GM23338 (cell line): ENCODE data around the gene NDUFAF5. TPM values are rescaled to one million over a fixed set of nuclear protein-coding genes. Genes with fewer than 3 reads are reported as not detected.

Experiments
- ATAC-seq: fragments of 200-7000 bp; cut with Tn5 transposase; 3 replicates; pipeline ENCODE4 v1.9.1; 2020
- DNase-seq: peaks from one replicate; pipeline ENCODE4 v3.0.0-alpha.2; 2015; ENCODE audit warnings: low spot score
- H2AFZ ChIP-seq: fragments of 200-600 bp; sonication (generic); 2 replicates; pipeline ENCODE4 v1.8.0; 2016; ENCODE audit warnings: antibody characterized with exemption, mild to moderate bottlenecking, moderate library complexity
- H3F3A ChIP-seq: fragments of 200-600 bp; sonication (generic); replicated peaks from 2 replicates; pipeline ENCODE4 v1.8.0; 2017; ENCODE audit warnings: antibody characterized with exemption, mixed run types, low read depth
- H3K27ac ChIP-seq: fragments of 200-600 bp; sonication (generic); 2 replicates; pipeline ENCODE4 v1.6.1; 2016; ENCODE audit warnings: low read depth
- H3K27me3 ChIP-seq: fragments of 200-600 bp; sonication (generic); 2 replicates; pipeline ENCODE4 v1.8.0; 2016; ENCODE audit warnings: mild to moderate bottlenecking, mixed run types, moderate library complexity; ENCODE audit not compliant: insufficient read depth
- H3K36me3 ChIP-seq: fragments of 200-600 bp; sonication (generic); 2 replicates; pipeline ENCODE4 v1.8.0; 2016; ENCODE audit warnings: mild to moderate bottlenecking; ENCODE audit not compliant: insufficient read depth
- H3K4me1 ChIP-seq: fragments of 200-600 bp; sonication (generic); 2 replicates; pipeline ENCODE4 v1.8.0; 2016; ENCODE audit warnings: mild to moderate bottlenecking, moderate library complexity; ENCODE audit not compliant: insufficient read depth
- H3K4me2 ChIP-seq: fragments of 200-600 bp; sonication (generic); 2 replicates; pipeline ENCODE4 v1.7.1; 2017; ENCODE audit warnings: mixed run types
- H3K4me3 ChIP-seq: fragments of 200-600 bp; sonication (generic); 2 replicates; pipeline ENCODE4 v1.6.1; 2016; ENCODE audit warnings: mixed run types
- H3K79me2 ChIP-seq: fragments of 200-600 bp; sonication (generic); replicated peaks from 2 replicates; pipeline ENCODE4 v1.8.0; 2017; ENCODE audit warnings: mild to moderate bottlenecking; ENCODE audit not compliant: insufficient read depth
- H3K9me2 ChIP-seq: fragments of 200-600 bp; sonication (generic); 2 replicates; pipeline ENCODE4 v1.8.0; 2017; ENCODE audit not compliant: insufficient read depth
- H4K20me1 ChIP-seq: fragments of 200-600 bp; sonication (generic); replicated peaks from 2 replicates; pipeline ENCODE4 v1.8.0; 2017; ENCODE audit warnings: mild to moderate bottlenecking; ENCODE audit not compliant: insufficient read depth
- H3K27ac Mint-ChIP-seq: 2 replicates; pipeline ENCODE4 v1.8.0; 2020; ENCODE audit warnings: inconsistent platforms, mild to moderate bottlenecking, moderate library complexity, mixed read lengths
- H3K27me3 Mint-ChIP-seq: 3 replicates; pipeline ENCODE4 v1.8.0; 2022; ENCODE audit warnings: low read depth, mild to moderate bottlenecking, moderate library complexity, mixed read lengths, inconsistent platforms; ENCODE audit not compliant: insufficient read depth, poor library complexity
- H3K36me3 Mint-ChIP-seq: 3 replicates; pipeline ENCODE4 v1.8.0; 2021; ENCODE audit warnings: low read depth, mild to moderate bottlenecking, inconsistent platforms, moderate library complexity, mixed read lengths
- H3K4me1 Mint-ChIP-seq: 3 replicates; pipeline ENCODE4 v1.8.0; 2020; ENCODE audit warnings: mild to moderate bottlenecking, inconsistent platforms, mixed read lengths
- H3K4me3 Mint-ChIP-seq: 3 replicates; pipeline ENCODE4 v1.8.0; 2021; ENCODE audit warnings: moderate library complexity, mild to moderate bottlenecking, inconsistent platforms, mixed read lengths
- H3K9me3 Mint-ChIP-seq: 3 replicates; pipeline ENCODE4 v1.8.0; 2020; ENCODE audit warnings: moderate library complexity, mild to moderate bottlenecking, inconsistent platforms, mixed read lengths
- CTCF ChIP-seq, 2 experiments: fragments of 200-600 bp in 1 of 2; sonication (generic) in 1 of 2; conservative IDR thresholded peaks; 2 replicates each; pipeline versions ENCODE4 v1.5.1 to v1.6.1; 2016 to 2017; ENCODE audit warnings: antibody characterized with exemption in 2 of 2, low read depth in 2 of 2, mild to moderate bottlenecking in 2 of 2, moderate library complexity in 1 of 2
- ETS1 ChIP-seq: IDR thresholded peaks from 2 replicates; pipeline ENCODE4 v1.6.1; 2016; ENCODE audit warnings: antibody characterized with exemption
- EZH2phosphoT487 ChIP-seq: fragments of 200-600 bp; sonication (generic); IDR thresholded peaks from one replicate; pipeline ENCODE4 v1.8.1; 2018; ENCODE audit warnings: antibody characterized with exemption; ENCODE audit not compliant: unreplicated experiment
- POLR2AphosphoS5 ChIP-seq: IDR thresholded peaks from 2 replicates; pipeline ENCODE4 v1.6.1; 2016; ENCODE audit warnings: antibody characterized with exemption, low read depth
- ZNF114 ChIP-seq: fragments of 250-450 bp; sonication (Bioruptor Pico); IDR thresholded peaks from 2 replicates; pipeline ENCODE4 v1.5.0; 2020; ENCODE audit warnings: mild to moderate bottlenecking, moderate library complexity
- polyA plus RNA-seq: library from polyadenylated mRNA; unstranded; fragments of >200 nt; fragmentation: Nextera tagmentation; extraction: Ambion mirVana; gene quantifications from 2 replicates; pipeline ENCODE4 v1.2.1, GENCODE V29; 2016
- total RNA-seq: library from RNA; depleted of rRNA; stranded (reverse); fragments of >200 nt; shearing (Covaris generic); gene quantifications from 2 replicates; pipeline ENCODE4 v1.2.3, GENCODE V29; 2014

Gene NDUFAF5
- total and polyA plus RNA-seq, 2 experiments from 2014 or later: 18.0 to 33.0 TPM

- 0 out of 2 replicates have a peak, but pooled peaks cover 5% of the 10 kb centered on the region for H4K20me1 ChIP-seq
- DNase-seq: no peak
- peaks cover 3% of the 10 kb centered on the region for H3K27me3 Mint-ChIP-seq
- H3K4me1 Mint-ChIP-seq: no peaks in the 10 kb centered on the region
- H3K36me3 Mint-ChIP-seq: peaks cover 69% of the 10 kb centered on the region
- H3K79me2 ChIP-seq: peaks cover 4% of the 10 kb centered on the region; the same call in 1 of the 2 replicates
- H3K4me2 ChIP-seq: no peak overlapping the region
- TF ChIP-seq CTCF (conservative IDR thresholded peaks at IDR 0.05; ENCODE audit: low read depth in 2 of 2) (no peak), EZH2phosphoT487 (no peak), ZNF114 (no peak), ETS1 (no peak), POLR2AphosphoS5 (no peak)
- no peaks in the 10 kb centered on the region for H3K27me3 ChIP-seq
- no peaks in the 10 kb centered on the region for H3K9me2 ChIP-seq
- peaks cover 39% of the 10 kb centered on the region; the same call in 1 of the 2 replicates for H3K36me3 ChIP-seq
- H2AFZ ChIP-seq: no peak overlapping the region
- no peaks in the 10 kb centered on the region for H3K4me1 ChIP-seq
- H3K4me3 ChIP-seq: no peak overlapping the region
- no peak overlapping the region for H3K27ac ChIP-seq
- H3K27ac Mint-ChIP-seq: no peak overlapping the region
- no peak overlapping the region for H3K4me3 Mint-ChIP-seq
- no peaks in the 10 kb centered on the region for H3K9me3 Mint-ChIP-seq
- ATAC-seq: no peak
- H3F3A ChIP-seq: no peaks in the 10 kb centered on the region
These were observed 15.9 kb downstream of the NDUFAF5 start for GRCh38 chr20:13800728-13801134.

DNA sequence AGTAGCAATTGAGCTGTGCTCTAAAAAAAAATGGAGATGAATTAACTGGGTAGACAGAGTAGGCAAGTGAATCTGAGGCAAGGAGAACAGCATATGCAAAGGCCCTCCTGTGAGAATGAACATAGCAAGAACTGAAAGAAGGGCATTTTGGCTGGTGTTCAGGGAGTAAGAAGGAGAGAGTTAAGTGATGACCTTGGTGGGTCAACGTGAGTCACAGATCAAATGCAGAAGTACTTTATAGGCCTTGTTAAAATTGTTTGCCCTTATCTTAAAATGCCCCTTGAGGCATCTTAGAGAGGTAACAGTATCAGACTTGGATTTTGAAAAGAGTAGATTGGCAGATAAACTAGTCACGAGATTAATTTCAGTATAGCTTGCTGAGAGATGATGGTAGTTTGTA is 24.5 kb downstream of the NDUFAF5 start:
- no peaks in the 10 kb centered on the region for H3F3A ChIP-seq
- H3K27ac ChIP-seq: no peak overlapping the region; the same call in 1 of the 2 replicates
- H3K4me3 Mint-ChIP-seq: no peak overlapping the region
- no peaks in the 10 kb centered on the region for H3K4me1 ChIP-seq
- DNase-seq (no peak), ATAC-seq (no peak)
- H3K4me3 ChIP-seq: no peak overlapping the region
- no peak overlapping the region for H3K4me2 ChIP-seq
- H3K36me3 ChIP-seq: peaks cover 70% of the 10 kb centered on the region
- H3K9me2 ChIP-seq: no peaks in the 10 kb centered on the region
- peaks cover 23% of the 10 kb centered on the region; the same call in 2 of the 3 replicates for H3K36me3 Mint-ChIP-seq
- no peaks in the 10 kb centered on the region; the same call in 1 of the 2 replicates for H3K79me2 ChIP-seq
- TF ChIP-seq CTCF (conservative IDR thresholded peaks at IDR 0.05; ENCODE audit: low read depth in 2 of 2) (no peak), ETS1 (no peak), POLR2AphosphoS5 (no peak)
- no peak overlapping the region for H3K27ac Mint-ChIP-seq
- no peaks in the 10 kb centered on the region for H3K27me3 Mint-ChIP-seq
- H2AFZ ChIP-seq: no peak overlapping the region
- H4K20me1 ChIP-seq: no peaks in the 10 kb centered on the region; the same call in none of the 2 replicates
- no peaks in the 10 kb centered on the region for H3K9me3 Mint-ChIP-seq
- no peaks in the 10 kb centered on the region for H3K4me1 Mint-ChIP-seq
- no peaks in the 10 kb centered on the region for H3K27me3 ChIP-seq
